Hematopoietic multipotent progenitor cell treated with erythropoietin and hydrocortisone succinate and interleukin-3 and kit ligand, for 15 days (in vitro differentiated cells): ENCODE data around the gene AASS.

Source experiments
- DNase-seq: peaks from one replicate; pipeline ENCODE4 v3.0.0-alpha.2; 2015; ENCODE audit warnings: low spot score

AASS gene

GRCh38 chr7:122118757-122119156 lies 25.3 kb downstream of the AASS start:
- DNase-seq = no peak

GRCh38 chr7:122103064-122103463 lies 41.0 kb downstream of the AASS start:
- no peak for DNase-seq

- peak; percentile 34 for DNase-seq
Measured at GRCh38 chr7:122100021-122100420, 44.0 kb downstream of the AASS start.

DNA sequence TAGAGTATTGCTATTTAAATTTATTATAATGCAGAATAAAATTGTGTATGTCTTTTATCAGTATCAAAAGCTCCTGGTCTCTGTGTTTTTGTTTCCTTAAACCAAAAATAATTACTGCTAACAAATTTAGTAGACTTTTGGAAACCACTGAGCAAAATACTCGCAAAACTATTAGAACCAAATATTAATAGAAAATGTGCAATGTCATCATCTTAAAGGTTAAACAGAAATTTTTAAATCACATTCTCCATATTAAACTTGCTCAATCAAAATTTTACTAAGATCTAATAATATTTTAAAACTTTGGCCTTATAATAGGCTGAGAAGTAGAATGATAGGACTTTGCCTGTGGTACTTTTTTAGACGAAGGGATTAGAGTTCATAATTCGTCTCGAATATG lies 48.4 kb downstream of the AASS start:
- no peak for DNase-seq

GRCh38 chr7:122094549-122094948 lies 49.5 kb downstream of the AASS start:
- DNase-seq = no peak

- DNase-seq = peak; percentile 63
Measured at GRCh38 chr7:122092964-122093797, 50.9 kb downstream of the AASS start.

GRCh38 chr7:122082670-122083069 lies 61.4 kb downstream of the AASS start:
- DNase-seq = no peak

DNA sequence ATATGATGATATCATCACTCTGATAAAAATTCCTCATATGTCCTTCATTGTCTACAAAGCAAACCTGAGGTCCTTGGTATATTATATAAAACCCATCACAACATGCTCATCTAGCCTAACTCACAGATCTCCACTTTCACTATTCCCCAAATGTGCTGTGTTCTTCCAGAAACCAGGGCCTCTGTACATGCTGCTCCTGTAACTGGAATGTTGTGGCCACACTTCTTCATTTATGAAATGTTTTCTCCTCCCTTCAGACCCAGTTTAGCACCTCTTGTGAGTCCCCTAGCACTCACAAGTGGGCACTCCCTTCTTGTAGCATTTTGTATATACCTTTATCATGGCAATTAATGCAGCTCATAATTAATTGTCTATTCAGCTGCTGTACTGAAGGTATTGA lies 61.9 kb downstream of the AASS start:
- DNase-seq = no peak

DNA sequence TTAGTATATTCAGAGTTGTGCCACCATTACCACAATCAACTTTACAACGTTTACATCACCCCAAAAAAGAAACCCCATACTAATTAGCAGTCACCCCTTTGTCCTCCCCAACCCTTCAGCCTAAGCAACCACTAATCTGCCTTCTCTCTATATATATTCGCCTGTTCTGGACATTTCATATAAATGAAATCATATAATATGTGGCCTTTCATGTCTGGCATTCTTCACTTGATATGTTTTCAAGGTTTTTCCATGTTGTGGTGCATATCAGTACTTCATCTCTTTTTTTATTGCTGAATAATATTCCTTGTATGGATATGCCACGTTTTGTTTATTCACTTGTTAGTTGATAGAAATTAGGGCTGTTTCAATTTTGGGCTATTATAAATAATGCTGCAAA lies 70.4 kb downstream of the AASS start:
- no peak for DNase-seq

- DNase-seq = no peak
Measured at GRCh38 chr7:122072924-122073599, 71.0 kb downstream of the AASS start.

DNA sequence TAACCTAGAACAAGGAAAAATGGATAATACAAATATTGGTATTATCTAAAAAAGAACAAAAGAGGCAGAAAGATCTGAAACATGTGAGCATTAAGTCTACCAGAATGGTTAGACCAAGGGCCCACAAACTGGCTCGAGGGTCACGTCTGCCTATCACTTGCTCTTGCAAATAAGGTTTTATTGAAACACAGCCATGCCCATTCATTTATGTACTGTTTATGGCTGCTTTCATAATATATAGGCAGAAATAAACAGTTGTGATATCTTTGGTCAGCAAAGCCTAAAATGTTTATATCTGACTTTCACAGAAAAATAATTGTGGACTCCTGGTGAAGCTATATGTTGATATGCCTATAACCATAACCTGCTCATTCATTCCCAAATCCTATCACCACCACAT lies 71.8 kb downstream of the AASS start:
- no peak for DNase-seq

- no peak for DNase-seq
Measured at GRCh38 chr7:122070834-122071233, 73.2 kb downstream of the AASS start.

GRCh38 chr7:122070062-122070461 lies 74.0 kb downstream of the AASS start:
- no peak for DNase-seq

DNA sequence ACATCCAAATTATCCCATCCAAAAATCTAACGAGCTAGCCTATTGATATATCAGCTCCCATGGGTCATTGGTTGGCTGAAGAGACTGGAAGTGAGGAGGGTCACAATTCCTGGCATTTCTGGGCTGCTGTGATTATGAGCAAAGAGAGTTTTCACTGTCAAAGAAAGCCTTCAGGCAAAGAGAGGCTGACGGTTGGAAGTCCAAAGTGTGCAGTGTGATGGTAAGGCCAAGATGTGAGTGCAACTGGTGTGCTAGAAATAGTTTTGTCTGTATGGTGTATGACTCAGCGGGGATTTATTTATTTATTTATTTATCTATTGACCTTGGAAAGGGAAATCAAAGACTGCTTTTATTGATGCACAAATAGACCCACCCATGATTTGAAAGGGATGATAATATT lies 75.0 kb downstream of the AASS start:
- no peak for DNase-seq

- no peak for DNase-seq
Measured at GRCh38 chr7:122068046-122068445, 76.0 kb downstream of the AASS start.

DNA sequence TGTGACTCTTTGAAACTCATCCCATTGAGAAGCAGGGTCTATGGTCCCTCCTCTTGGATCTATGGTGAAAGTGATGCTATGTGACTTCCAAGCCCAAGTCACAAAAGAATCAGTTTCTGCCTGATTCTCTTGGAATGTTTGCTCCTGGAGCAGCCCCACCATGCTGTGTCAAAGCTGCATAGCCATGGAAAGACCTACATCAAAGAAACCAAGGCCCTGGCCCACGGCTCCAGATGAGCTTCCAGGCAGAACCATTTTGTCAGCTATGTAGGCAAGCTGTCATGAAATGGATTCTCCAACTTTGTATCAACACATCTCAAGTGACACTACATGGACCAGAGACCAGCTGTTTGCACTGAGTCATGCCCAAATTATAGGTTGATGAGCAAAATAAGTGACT lies 77.0 kb downstream of the AASS start:
- no peak for DNase-seq

DNA sequence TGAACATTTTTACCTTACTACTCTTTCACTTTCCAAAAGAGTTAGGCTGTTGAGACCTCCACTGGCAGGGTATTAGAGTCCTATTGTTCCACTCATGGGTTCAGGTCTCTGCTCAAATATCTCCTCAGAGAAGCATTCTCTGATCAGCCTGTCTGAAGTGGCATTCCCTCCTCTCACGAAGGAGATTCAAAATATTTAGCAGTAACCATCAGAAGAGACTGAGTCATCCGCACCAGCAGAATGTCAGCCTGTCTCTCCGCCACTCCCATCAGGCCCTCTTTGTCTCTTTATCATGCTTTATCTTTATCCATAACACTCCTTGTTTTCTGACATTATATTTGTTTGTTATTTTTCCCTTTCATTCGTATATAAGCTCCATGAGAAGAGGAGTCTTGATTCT lies 79.1 kb downstream of the AASS start:
- DNase-seq = no peak

DNA sequence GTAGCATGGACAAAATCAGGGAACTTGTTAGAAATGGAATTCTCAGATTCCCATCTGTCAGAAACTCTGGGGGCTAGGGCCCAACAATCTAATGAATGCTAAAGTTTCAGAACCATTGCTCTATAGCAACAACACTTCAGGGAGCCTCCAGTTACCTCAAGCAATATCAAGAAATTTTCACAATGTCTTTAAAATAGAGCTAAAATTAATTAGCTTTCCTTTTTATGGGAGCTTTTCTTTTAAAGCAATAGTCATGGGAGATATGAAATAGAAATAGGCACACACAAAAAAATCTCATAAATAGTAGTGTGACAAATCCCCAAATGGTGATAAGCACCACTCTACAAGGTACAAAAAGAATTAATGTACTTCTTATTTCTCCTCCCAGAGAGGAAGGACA lies 80.9 kb downstream of the AASS start:
- no peak for DNase-seq

GRCh38 chr7:122059542-122059941 lies 84.5 kb downstream of the AASS start:
- no peak for DNase-seq

- no peak for DNase-seq
Measured at GRCh38 chr7:122056977-122057376, 87.1 kb downstream of the AASS start.

DNA sequence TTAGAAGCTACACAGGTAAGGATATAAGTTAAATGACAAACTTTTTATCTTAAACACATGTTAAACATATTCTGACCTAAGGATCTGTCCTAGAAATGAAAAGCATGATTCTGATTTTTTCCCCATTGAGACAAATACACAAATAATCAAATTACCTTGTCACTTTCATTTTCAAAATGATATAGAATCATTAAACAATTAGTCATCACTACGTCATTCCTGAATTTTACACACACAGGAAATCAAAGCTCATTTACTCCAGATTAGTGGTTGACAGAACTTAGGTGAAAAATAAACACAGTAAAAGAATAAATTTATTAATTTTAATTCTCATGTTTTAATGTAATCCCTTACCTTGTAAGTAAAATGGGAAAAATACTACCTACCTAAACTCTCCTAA lies 89.0 kb downstream of the AASS start:
- no peak for DNase-seq

DNA sequence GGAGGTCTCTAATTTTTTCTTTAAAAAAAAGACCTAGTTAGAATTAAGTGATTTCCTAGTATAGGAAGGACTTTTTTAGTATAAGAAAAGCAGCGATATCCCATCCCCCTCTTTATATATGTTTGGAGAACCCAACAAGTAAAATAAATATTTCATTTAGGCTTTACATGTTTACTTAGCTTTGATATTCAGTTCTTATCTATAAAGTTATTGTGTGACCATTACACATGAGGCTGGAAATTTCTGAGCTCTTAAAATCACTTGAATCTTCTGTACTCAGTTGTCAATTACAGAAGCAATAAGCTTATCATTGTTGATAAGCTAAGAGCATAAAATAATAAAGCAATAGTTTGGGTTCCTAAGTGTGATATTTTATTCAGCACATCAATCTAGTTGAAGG lies 89.7 kb downstream of the AASS start:
- no peak for DNase-seq

- no peak for DNase-seq
Measured at GRCh38 chr7:122046402-122046801, 97.6 kb downstream of the AASS start.

DNA sequence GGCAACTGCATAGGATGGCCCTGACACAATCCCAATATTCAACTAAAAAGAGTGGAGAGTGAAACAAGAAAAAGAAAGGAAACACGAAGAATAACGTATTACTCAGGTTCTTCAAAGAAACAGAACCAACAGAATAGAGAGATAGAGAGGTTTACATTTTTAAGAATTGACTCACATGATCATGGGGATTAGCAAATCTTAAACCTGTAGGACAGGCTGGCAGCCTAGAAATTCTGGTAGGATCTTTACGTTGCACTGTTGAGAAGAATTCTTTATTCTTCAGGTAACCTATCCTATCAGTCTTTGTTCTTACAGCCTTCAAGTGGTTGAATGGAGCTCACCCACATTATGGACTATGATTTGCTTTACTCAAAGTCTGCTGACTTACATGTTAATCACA lies 103.9 kb downstream of the AASS start:
- no peak for DNase-seq
